Cortex of kidney (tissue), 1 donor: ENCODE measurements around the gene DAPK1.

ENCODE experiments used
- DNase-seq: peaks from one replicate; lab custom pipeline; 2025; lab: John Stamatoyannopoulos, UW

The DAPK1 gene

DNA sequence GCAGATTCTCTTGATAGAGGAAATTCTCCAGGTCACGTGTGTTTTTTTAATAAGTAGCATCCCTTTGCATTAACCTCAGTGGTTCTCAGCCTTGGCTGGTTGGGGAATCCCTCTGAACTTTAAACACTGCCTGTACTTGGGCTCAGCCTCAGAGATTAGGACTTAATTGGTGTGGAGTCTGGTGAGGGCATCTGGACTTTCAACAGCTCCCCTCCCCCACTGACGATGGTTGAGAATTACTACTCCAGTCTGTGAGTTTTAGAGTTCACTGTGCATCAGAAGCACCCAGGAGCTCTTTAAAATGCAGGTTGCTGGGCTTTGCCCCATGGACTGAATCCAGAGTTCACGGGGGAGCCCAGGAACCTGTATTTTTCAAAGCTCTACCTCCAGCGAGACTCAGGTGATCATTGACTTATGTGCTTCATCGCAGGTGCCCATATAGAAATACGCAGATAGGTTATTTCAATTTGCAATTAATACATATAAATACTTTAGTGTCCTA is 71.4 kb downstream of the DAPK1 start:
- no peak for DNase-seq

- no peak for DNase-seq
These were observed 71.9 kb downstream of the DAPK1 start for GRCh38 chr9:87569518-87569917.

GRCh38 chr9:87570000-87570908 is 72.6 kb downstream of the DAPK1 start:
- no peak for DNase-seq

GRCh38 chr9:87572719-87573118 is 75.1 kb downstream of the DAPK1 start:
- no peak for DNase-seq

- no peak for DNase-seq
These were observed 76.2 kb downstream of the DAPK1 start for GRCh38 chr9:87573841-87574342.

DNA sequence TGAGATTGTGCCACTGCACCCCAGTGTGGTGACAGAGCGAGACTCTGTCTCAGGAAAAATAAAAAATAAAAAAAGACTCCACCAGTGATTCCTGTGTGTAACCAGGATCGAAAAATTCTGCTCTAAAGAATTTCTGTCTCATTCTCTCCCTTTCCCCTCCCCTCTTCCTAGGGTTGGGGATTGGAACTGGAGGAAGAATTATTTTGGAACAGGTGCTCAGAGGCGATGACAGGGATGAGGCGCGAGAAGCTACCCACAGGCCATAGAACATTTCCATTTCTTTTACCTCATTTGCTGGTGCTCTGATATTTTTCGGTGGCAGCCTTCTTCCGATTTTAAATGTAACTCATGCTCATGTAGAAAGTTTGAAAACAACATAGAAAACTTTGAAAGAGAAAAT is 80.1 kb downstream of the DAPK1 start:
- no peak for DNase-seq

DNA sequence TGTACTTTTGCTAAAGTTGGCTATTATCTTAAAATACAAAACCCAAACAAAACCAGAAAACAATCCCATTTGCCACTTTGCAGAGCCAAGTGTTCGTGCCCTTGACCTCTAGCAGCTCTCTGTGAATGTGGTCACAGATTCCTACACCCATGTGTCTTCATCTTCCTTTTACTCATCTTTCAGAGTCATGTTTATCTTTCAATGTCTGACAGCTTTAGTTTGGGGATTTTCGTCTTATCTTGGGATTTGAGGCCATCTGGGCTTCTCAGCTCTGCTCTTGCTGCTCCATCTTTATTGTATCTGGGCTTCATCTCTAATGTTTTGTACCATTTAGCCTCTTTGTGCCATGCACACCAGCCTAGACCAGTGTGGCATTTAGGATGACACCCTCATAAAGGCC is 81.0 kb downstream of the DAPK1 start:
- no peak for DNase-seq

DNA sequence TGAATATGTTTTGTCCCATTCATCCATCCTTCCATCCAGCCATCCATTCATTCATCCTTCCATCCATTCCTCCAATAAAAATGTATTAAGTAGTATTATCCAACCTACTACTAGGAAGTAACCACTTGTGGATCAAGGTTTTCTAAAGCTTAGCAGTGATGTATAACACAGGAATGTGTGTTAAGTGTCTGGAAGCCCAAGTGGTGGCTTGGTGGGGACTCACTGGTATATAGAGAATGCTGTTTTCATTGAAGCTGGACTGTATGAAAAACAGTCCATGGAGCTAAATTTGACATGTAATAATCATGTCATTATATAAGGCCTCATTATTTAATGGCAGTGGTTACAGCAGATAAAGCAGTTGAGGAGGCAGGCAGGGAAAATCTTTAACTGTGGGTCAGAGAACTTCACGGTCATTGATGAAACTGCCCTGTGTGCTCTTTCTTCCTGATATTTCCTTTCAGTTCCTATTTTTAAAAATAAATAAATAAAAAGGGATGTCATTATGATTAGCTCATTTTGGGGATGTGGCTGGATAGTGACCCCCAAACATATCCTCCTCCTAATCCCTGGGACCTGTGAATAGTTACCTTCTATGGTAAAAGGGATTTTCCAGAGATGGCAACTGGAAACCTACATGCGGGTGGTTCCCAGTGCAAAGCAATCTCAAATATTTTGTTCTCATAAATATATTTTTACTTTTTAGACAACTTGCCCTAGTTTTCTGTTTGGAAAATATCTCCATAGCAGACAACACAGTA is 82.3 kb downstream of the DAPK1 start:
- no peak for DNase-seq

DNA sequence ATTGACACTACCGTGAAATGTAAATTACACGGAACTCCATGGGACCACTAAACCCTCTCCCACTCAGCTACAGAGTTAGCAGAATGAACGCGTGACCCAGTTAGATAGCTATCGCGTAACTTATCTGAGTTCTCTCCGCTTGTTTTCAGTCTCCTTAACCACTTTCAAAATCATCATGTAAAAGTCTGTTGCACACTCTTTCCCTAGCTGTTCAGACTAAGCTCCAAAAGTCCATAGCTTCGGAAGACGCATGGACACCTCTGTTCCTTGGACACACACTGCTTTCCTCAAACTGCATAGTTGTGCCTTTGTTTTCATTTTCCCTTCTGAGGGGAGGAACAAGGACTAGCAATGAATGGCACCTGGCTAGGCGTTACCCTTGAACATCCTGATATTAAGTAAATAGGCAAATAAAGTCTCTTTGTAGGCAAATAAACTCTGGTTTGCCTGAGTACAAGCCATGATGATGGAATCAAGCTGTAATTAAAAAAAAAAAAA is 83.3 kb downstream of the DAPK1 start:
- DNase-seq: no peak

DNA sequence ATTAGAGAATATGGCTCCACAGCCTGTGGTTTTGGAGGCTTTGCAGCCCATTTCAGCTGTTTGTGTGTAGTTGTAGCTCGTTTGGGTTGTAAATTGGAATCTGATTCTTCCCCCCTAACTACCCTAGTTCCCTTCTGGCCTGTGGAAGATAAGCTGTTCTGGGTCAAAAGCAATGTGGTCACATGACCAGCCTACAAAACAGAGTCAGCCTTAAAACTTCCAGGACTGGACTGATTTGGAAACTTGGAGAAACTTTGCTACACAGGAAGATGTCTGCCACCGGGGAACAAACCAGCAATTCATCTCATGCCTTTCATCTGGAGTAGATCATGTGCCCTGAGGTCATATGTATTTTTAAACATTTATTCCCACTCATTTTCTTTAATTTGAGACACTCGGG is 83.8 kb downstream of the DAPK1 start:
- DNase-seq: no peak

- no peak for DNase-seq
These were observed 84.4 kb downstream of the DAPK1 start for GRCh38 chr9:87581949-87582637.

DNA sequence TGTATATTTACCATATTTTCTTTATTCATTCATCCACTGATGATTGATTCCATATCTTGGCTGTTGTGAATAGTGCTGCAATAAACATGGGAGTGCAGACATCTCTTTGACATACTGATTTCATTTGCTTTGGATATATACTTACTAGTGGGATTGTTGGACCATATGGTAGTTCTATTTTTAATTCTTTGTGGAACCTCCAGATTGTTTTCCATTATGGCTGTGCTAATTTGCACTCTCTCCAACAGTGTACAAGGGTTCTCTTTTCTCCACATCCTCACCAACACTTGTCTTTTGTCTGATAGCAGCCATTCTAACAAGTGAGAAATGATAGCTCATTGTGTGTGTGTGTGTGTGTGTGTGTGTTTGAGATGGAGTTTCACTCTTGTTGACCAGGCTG is 86.7 kb downstream of the DAPK1 start:
- no peak for DNase-seq

DNA sequence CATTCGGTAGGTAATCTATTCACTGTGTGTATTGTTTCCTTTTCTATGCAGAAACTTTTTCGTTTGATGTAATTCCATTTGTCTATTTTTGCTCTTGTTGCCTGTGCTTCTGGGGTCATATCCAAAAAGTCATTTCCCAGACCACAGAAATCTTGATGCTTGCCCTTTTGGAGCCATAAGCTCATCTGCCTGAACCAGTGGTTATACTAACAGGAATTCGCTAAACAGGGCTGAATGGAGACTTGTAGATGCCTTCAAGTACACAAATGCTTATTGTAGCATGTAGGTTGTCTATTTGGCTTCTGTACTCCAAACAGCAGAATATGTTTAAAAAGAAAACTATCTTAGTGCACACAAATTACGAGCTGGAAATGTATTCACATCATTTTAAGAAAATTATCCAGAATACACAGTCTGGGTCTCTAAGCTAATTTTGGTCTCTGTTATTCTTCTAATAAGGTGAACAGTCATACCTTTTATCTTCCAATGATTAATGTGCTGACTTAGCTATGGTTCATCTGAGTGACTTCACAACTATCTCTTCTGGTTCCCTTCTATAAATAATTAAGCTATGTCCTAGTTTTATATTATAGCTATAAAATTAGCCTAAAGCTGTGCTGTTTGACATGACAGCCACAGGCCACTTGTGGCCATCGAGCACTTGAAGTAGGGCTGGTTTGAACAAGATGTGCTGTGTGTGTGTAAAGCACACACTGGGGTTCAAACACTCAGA is 87.6 kb downstream of the DAPK1 start:
- DNase-seq: no peak

DNA sequence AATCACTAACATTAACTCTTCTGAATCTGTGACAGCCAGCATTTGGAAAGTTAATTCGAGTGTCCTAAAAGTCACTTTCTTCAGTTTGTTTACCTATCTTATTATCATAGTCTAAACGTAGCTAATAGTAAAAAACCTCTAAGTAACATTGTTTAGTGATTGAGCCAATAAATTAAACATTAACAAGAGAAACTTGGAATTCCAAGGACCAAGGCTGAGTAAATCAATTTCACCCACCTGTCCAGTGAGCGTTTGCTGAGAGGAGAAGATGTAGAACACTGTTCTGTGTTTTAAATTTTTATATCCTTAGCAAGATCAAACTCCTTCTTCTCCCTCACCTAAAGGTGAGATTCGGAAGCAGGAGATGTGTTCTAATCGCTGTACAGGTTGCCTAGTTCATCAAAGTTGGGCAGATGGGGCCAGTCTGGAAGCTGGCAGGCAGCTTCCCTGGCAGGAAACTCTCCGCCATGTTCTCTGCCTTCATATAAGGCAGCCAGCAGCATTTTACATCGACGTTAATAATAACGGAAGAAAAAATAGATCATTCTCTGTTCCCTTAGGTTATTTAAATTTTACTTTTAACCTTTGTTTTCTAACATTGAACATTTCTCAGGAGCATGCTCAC is 89.2 kb downstream of the DAPK1 start:
- no peak for DNase-seq

DNA sequence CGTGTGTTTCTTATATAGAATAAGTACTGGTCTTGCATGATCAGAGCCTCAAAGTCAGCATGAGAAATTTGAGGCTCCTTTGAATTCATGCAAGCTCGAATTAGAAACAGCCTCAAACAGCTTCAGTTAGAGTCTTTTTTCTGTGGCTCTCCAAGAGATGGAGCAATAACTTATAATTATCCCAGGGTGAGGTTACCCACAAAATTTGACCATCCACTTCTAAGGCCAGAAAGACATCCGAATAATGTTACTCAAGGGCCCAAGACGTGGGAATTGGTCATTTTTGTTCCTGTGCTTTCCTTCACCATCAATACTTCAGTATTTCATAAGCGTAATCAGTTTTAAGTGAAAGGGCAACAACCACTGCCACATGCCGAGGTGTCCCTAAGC is 89.7 kb downstream of the DAPK1 start:
- DNase-seq: no peak

GRCh38 chr9:87587864-87588263 is 90.2 kb downstream of the DAPK1 start:
- no peak for DNase-seq

DNA sequence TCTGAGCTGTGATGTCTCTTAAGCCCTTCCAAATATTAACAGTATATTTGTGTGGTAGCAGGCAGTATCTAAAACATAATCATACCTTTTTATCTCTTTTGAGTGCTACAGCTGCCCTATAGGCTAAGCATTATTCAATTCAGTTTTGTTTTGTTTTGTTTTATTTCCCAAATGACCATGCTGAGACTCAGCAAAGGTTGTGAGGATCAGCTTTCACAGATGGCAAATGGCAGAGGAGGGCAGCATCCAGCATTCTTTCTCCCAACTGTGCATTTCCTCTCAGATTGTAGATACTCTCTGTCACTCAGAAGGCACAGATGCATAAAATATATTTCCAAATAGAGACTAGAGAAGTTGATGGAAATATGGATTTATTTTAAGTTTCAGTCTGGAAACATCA is 90.7 kb downstream of the DAPK1 start:
- DNase-seq: no peak

DNA sequence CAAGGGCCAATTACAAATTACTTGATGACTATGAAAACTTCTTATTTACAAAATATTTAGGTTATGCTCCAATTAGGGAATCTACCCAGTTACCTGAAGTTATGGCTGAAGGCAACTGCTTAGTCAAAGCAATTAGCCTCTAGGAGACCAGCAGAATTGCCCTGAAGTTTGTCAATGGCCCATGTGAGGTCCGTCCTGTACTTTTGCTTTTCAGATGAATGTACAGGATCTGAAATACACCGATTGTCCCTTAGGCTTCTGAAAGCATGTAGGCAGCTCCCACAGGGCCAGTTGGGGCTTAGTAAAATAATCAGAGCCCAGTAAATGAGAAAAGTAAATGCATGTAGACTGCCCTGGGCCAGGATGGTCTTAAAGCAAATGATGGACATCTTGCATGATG is 93.3 kb downstream of the DAPK1 start:
- no peak for DNase-seq

DNA sequence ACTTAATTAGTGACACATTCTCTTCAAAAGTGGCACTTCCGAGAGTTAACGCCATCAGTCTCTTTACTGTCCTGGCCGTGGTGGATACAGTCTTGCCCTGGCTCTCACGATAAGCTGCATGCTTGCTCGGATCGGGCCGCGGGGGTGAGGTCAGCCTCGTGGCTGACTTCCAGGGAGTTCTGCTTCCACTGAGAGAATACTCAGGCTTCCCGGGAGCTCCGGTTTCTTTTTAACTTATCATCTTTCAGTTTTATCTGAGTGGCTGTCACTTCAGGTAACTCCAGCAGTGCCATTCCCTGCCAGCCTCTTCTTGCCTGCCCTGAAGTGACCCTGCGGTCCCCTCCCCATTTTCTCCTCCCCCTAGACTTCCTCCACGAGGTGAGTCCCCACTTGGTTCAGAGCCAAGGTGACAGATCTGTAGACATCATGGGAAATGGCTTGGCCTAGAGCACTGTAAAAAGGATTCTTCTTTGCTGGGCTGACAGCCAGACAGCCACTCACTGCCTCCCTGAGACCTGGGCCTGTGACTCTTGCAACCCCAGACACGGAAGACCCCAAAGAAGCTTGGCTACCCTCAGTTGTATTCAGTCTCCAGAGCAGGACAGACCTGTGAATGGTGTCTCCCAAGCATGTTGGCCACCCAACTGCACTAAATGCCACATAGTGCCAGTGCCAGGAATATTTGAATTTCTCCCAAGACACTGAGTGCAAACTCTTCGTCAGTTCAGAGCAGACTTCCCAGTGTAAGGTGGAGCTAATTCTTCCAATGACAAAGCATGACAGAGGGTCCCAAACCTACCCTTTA is 95.1 kb downstream of the DAPK1 start:
- DNase-seq: no peak

DNA sequence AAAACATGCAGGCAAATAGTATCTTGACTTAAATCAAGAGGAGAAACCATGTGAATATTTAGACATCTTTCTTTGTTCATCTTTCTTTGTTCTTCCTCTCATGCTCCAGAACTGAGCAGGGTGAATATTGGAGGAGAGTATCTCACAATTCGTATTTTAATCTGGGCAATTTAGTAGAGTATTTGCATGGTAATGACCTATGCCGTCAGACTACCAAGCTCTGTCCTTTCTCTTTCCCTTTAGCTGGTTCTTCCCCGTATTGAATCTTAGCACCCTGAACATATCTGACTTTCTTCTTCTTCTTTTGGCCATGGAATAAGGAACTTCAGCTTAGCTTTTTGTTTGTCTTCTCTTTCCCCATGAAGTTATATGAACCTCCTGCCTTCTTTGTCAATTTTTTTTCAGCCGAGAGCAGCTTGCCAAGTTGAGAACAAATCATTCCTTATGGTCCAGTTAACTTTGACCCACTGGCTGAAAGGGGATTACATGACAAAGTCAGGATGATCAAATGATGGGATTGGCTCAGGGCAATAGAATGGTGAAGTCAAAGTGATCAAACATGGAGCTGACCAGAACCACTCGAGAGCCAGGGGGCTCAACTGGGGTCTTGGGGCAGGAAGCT is 95.8 kb downstream of the DAPK1 start:
- DNase-seq: no peak
